Measurements from ENCODE around the gene AP1G1.
"Not testable (repeated sequence)": the region's sequence is repeated elsewhere in the genome, so short reads cannot be mapped to it uniquely, and the experiment has no call there.

AP1G1 gene

GRCh38 chr16:71807905-71808592, 585 bp downstream of the AP1G1 start:
- DNase-seq (ENCODE audit: low read depth), result peak; percentile 36

GRCh38 chr16:71803305-71803690, 5.3 kb downstream of the AP1G1 start:
- DNase-seq (ENCODE audit: low read depth), result no peak

- no peak for DNase-seq (ENCODE audit: low read depth)
Measured at GRCh38 chr16:71796501-71797097, 12.0 kb downstream of the AP1G1 start.

- no peak for DNase-seq (ENCODE audit: low read depth)
Measured at GRCh38 chr16:71794943-71795342, 13.7 kb downstream of the AP1G1 start.

- DNase-seq (ENCODE audit: low read depth), result no peak
Measured at GRCh38 chr16:71794018-71794417, 14.6 kb downstream of the AP1G1 start.

- no peak for DNase-seq (ENCODE audit: low read depth)
Measured at GRCh38 chr16:71792176-71792575, 16.5 kb downstream of the AP1G1 start.

GRCh38 chr16:71790329-71790728, 18.3 kb downstream of the AP1G1 start:
- not testable (repeated sequence) for DNase-seq (ENCODE audit: low read depth)

- DNase-seq (ENCODE audit: low read depth), result no peak
Measured at GRCh38 chr16:71789136-71789535, 19.5 kb downstream of the AP1G1 start.

- no peak for DNase-seq (ENCODE audit: low read depth)
Measured at GRCh38 chr16:71788578-71788977, 20.1 kb downstream of the AP1G1 start.

- not testable (repeated sequence) for DNase-seq (ENCODE audit: low read depth)
Measured at GRCh38 chr16:71785143-71785542, 23.5 kb downstream of the AP1G1 start.

GRCh38 chr16:71784093-71784492, 24.5 kb downstream of the AP1G1 start:
- DNase-seq (ENCODE audit: low read depth), result no peak

GRCh38 chr16:71781741-71782140, 26.9 kb downstream of the AP1G1 start:
- DNase-seq (ENCODE audit: low read depth), result peak; percentile 35

- no peak for DNase-seq (ENCODE audit: low read depth)
Measured at GRCh38 chr16:71780521-71781089, 28.0 kb downstream of the AP1G1 start.

- no peak for DNase-seq (ENCODE audit: low read depth)
Measured at GRCh38 chr16:71778780-71779179, 29.9 kb downstream of the AP1G1 start.

GRCh38 chr16:71777329-71777728, 31.3 kb downstream of the AP1G1 start:
- DNase-seq (ENCODE audit: low read depth), result no peak

GRCh38 chr16:71775949-71776348, 32.7 kb downstream of the AP1G1 start:
- DNase-seq (ENCODE audit: low read depth), result no peak

GRCh38 chr16:71771571-71771970, 37.1 kb downstream of the AP1G1 start:
- no peak for DNase-seq (ENCODE audit: low read depth)

- no peak for DNase-seq (ENCODE audit: low read depth)
Measured at GRCh38 chr16:71769222-71769621, 39.4 kb downstream of the AP1G1 start.

- no peak for DNase-seq (ENCODE audit: low read depth)
Measured at GRCh38 chr16:71767060-71767900, 41.4 kb downstream of the AP1G1 start.

GRCh38 chr16:71762186-71762585, 46.4 kb downstream of the AP1G1 start:
- peak; percentile 66 for DNase-seq (ENCODE audit: low read depth)

GRCh38 chr16:71761097-71761496, 47.5 kb downstream of the AP1G1 start:
- no peak for DNase-seq (ENCODE audit: low read depth)

- no peak for DNase-seq (ENCODE audit: low read depth)
Measured at GRCh38 chr16:71758293-71758760, 50.3 kb downstream of the AP1G1 start.

GRCh38 chr16:71754652-71755051, 54.0 kb downstream of the AP1G1 start:
- DNase-seq (ENCODE audit: low read depth), result no peak

All from amniotic epithelial cell (primary cell).